ENCODE measurements around the gene FGFBP1.

The FGFBP1 gene

DNA sequence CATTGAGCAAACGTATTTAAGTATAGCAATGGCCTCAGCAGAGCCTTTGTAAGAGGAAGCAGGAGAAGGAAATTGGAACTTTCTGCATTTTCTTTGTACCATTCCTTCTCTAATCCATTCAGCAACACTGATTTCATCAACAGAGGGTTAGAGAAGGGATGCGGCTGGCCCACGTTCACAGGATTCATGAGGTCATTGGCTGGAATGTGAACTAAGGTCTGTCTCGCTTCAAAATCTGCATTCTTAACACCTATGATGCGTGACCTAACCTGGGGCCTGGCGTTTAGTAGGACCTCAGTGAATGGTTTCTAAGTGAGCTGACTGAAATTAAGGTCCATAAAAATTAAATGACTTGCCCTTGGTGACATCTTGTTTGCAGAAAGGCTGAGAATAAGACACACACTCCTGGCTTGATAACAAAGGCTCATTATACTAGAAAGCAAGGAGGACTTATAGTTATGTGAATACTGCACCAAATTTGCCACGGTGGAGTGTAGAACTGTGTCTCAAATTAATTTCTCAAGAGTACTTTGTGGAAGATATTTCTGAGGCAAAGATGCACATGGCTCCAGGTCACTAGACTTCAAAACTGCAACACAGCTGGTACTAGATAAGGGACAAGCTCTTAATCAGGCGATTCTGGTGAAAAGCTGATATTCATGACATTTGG is 25.4 kb downstream of the FGFBP1 start:
- DNase-seq (ENCODE audit: low read depth in 2 of 2): no peak

DNA sequence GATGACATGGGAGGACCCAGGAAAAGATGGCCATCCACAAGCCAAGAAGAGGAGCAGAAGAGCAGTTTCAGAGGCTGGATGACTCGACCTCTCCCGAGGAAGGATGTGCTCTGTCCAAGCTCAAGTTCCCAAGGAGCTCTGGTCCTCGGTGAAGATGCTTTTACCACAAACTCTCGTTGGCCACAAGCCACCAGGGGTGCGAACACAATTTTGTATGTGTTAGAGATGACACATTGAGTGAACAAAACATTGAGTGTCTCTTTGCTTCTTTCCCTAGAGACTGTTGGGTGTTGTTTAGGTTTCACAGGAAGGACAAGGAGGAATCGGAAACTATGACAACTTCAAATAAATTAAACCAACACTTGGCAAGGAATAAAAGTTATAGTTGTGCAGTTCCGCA is 26.3 kb downstream of the FGFBP1 start:
- DNase-seq (ENCODE audit: low read depth in 2 of 2): no peak

DNA sequence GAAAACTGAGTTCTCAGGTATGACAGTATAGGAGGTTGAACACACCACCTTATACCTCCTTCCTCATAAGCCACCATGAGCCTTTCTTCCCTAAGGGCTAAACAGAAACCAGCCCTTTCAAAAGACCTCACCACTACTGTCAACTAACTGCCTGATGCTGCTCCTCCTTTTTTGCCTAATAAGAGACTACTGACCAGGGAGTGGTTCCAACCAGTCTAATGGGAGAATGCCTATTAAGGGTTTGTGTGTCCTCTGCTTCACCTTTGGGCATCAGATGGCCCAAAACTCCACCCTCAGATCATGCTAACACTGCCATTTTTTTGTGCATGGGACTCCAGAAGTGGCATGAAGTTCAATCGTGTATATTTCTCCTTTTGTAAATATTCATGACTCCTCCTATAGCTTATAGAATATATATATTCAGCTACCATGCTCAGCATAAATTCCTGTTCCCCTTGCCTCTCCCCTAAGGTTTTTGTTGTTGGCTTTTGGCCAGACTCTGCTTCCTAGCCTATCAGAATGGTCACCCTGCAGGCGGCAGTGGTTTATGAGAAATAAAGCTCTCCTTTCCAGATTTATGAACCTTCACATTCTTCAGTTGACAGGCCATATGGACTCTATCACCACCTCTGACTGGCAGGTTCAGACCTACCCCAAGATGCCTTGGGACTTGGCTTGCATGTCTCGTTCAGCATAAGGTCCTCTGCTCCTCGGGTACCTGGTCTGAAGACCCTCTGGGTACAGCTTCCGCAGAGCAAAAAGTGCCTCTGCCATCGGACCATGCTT is 28.2 kb downstream of the FGFBP1 start:
- no peak for DNase-seq (ENCODE audit: low read depth in 2 of 2)

DNA sequence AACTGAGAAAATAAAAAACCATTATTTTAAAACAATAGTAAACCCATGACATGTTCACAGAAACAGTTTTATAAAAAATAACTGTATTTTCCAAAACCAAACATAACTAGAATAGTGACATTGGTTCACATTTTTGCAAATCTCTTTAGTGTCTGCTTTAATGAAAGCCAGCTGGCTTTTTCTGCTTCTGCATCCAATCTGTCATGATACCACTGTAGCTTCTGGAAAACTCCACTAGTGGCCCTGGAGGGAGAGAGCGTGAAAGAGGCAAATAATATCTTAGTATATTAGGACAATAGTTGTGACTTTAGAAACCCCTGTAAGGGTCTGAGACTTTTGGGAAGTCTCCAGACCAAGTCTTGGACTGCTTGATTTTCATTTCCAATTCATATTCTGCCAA is 31.1 kb downstream of the FGFBP1 start:
- no peak for DNase-seq (ENCODE audit: low read depth in 2 of 2)

DNA sequence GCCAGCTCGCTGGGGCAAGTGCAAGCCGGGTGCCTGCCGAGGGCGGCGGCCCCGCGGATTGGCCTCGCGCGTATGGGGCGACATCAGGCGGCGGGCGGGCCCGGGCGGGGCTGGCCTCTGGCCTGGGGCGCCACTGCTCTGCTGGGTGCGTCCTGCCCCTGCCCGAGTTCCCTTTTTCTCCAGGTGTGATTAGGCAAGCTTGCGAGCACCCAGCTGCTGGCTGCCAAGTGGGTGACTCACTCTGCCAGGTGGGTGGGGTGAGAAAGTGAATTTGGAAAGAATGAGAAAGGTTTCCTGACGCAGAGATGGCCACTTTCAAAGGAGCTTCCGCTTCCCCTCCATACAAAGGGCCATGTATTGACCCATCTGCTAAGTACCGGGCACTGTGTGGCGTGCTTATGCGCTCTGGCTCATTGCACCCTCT is 32.5 kb downstream of the FGFBP1 start:
- no peak for DNase-seq (ENCODE audit: low read depth in 2 of 2)

DNA sequence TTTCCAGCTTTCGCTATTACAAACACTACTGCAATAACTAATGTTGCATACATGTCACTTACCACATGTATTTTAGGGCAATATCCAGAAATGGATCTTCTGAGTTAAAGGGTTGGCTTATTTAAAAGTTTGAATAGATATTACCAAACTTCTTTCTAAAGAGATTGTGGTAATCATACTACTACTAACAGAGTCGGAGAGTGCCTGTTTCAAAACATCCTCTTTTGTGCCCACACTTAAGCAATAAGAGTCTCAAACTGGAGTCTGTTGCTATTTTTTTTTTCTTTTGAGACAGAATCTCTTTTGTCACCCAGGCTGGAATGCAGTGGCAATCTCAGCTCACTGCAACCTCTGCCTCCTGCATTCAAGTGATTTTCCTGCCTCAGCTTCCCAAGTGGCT is 35.8 kb downstream of the FGFBP1 start:
- no peak for DNase-seq (ENCODE audit: low read depth in 2 of 2)

DNA sequence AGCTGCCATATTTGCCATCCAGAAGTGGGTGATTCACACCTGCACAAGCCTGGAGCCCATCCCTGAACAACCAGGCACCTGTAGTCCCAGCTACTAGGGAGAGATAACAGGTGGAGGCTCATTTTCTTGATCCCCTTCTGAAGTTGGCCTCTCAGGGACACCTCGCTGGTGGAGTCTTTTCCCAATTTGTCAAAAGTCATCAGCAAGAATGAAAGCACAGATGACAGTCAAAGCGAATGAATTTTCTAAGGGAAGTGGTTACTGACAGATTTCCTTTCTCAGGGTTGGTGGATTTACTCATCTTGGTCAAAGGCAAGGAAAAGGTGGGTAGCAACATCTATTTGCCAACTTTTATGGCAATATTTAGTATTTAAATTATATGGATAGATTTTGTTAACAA is 36.5 kb downstream of the FGFBP1 start:
- DNase-seq (ENCODE audit: low read depth in 2 of 2): no peak

DNA sequence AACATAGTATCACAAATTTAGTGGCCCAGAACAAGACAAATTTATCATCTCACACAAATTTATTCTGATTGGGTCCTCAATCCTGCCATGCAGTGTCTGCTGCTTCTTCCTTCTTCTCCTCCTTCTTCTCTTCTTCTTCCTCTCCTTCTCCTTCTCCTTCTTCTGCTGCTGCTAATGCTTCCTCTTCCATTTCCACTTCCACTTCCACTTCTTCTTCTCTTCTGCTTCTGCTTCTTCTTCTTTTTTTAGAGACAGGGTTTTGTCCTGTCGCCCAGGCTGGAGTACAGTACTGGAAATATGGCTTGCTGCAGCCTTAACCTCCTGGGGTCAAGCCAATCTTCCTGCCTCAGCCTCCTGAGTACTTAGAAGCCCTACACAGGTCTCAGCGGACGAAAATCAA is 37.5 kb downstream of the FGFBP1 start:
- DNase-seq (ENCODE audit: low read depth in 2 of 2): no peak

DNA sequence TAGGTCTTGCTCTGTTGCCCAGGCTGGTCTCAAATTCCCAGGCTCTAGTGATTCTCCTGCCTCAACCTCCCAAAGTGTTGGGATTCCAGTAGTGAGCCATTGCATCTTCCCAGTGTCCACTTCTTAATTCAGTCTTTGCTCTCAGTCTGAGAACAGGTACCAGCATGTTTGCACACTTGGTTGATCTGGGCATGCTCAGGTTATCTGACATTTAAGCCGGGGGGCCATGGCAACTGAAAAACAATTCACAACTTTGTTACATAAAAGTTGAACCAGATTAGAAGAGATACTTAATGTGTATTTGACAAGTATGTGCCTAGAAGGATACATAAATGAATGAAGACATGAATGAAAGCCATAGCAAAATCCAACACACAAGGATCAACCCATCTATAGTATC is 39.0 kb downstream of the FGFBP1 start:
- no peak for DNase-seq (ENCODE audit: low read depth in 2 of 2)

DNA sequence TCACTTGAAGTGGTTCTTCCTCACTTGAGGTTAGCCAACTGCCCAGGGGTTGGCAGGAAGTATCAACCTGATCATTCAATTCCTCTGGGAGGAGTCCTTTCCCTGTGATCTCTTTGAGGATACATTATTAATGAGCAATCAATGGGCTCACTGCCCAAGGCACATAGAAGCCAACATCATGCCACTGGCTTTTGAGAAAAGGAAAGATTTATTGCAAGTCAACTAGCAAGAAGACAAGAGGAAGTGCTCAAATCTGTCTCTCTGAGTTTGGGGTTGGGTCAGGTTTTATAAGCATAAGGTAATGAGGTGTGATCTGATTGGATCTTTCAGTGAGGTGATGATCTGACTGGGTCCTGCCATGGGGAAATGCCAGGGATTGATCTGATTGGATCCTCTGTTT is 39.6 kb downstream of the FGFBP1 start:
- no peak for DNase-seq (ENCODE audit: low read depth in 2 of 2)

DNA sequence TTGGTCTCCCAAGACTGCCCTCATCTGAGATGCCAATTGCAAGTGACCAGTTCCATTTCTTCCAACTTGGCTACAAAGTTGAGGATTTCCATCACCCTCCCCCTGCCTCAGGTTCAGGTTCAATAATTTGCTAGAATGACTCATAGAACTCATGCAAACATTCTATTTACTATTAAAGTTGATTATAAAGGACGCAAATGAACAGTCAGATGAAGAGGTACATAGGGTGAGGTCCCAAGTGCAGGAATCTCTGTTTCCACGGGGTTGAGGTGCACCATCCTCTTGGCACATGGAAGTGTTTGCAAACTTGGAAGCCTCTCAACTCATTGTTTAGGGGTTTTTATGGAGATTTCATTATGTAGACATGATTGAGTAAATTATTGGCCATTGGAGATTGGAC is 41.0 kb downstream of the FGFBP1 start:
- no peak for DNase-seq (ENCODE audit: low read depth in 2 of 2)

DNA sequence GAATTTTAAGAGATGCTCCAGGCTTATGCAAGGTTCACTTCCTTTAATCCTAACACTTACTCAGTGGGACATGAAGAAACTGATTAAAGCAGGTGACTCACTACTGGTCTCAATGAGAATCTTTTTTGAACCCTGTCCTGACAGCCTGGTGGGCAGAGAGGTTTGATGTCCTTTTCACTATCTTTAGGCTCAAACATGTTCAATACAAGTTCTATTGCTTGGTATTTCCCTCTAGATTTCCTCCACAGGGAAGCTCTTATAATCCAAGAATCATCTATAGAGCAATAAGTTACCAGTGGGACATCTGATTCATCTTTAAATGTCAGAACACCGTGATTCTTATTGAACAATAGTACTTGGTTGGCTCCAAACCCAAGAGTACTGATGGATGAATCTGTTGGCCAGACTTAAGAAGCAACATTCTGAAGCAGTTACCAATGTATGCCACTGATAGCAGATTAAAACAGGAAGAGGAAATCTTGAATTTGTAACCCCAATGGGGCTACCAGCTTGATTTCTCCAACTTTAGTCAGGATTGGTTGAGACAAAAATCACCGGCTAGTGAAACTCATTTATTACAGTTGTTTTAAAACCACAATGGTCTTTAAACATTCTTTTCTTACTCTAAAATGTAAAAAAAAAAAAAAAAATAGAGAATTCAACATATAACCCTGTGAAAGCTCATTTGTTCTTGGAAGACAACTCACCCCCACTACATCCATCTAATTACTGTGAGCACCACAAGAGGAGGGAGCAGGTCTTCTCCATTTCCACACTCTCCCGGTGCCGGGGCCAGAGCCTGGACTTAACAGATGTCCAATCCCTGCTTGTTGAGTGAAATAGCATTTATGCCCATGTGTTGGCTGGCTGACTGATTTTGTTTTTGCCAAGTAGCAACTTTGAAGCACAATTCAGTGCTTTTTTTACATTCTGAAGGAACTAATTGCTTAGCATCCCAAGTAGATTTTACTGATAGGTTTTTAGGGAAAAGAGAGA is 43.3 kb downstream of the FGFBP1 start:
- DNase-seq (ENCODE audit: low read depth in 2 of 2): no peak

DNA sequence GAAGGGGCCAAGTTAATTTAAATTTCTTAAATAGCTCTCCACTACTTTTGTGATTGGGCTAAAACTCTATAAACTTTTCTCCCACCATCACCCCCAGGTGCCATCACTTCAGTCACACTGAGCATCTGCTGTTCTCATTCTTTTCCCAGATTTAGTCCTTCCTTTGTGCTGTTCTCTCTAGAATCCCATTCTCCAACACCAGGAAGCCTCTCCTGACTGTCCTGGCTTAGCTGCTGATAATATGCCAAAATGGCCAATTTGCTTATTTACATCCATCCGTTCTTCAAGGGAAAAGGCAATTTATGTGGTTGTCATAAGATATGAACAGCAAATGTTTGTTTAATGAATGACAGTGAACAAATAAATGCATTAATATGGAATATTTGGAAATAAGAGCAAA is 44.1 kb downstream of the FGFBP1 start:
- DNase-seq (ENCODE audit: low read depth in 2 of 2): no peak

DNA sequence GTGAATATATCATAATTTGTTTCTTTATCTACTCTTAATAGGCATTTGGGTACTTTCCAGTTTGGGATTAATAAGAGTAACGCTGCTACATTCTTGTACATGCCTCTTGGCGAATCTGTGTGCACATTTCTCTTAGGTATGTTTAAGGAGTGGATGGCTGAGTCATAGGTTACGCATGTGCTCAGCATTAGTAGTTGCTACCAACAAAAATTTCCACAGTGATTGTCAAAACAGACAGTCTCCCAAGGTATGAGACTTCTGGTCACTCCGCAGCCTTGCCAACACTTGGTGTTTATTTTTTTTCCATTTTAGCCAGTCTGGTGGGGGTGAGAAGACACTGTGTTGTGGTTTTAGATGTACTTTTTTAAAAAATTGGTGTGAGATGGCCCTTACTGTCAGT is 44.6 kb downstream of the FGFBP1 start:
- DNase-seq (ENCODE audit: low read depth in 2 of 2): no peak

DNA sequence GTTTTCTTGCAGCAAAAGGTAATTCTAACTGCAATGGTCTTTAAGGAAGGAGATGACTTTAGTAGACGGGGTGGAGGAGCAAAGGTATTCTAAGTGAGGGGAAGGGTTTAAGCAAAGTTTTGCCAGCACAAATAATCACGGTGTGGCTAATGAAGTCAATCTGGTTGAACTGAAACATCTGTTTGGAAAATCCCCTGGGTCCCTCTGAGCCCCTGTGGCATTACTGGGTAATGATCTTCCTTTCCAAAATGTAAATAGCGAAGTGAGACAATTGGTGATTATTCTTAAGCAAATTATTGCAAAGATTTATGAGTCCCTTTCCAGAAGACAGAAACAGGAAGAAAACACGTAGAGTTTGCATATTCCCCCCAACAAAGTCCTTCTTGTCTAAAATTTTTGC is 47.2 kb downstream of the FGFBP1 start:
- DNase-seq (ENCODE audit: low read depth in 2 of 2): no peak

DNA sequence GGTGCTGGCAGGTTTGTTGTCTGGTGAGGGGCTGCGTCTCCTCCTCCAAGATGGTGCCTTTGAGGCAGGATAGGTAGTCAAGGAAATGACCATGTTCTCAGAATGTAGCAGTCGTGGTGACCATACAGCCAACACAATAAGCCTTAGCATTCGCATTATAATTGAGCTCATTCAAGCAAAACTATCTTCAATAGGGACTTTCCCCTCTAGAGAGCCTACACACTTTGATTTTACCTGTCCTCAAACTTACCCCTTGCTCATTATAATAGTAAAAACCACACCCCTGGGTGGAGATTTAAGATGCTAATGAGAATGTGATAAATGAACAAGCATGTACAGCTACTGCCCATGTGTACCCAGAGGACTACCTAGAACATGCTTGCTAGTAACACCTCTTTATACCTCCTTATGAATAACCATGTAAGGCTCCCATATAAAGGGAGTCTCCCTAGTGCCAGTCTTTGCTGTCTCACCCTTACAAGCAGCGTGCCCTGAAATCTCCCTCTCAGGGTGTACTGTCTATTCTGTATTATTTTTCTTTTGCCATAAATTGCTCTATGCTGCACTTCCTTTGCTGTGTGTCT is 48.2 kb downstream of the FGFBP1 start:
- DNase-seq (ENCODE audit: low read depth in 2 of 2): no peak

DNA sequence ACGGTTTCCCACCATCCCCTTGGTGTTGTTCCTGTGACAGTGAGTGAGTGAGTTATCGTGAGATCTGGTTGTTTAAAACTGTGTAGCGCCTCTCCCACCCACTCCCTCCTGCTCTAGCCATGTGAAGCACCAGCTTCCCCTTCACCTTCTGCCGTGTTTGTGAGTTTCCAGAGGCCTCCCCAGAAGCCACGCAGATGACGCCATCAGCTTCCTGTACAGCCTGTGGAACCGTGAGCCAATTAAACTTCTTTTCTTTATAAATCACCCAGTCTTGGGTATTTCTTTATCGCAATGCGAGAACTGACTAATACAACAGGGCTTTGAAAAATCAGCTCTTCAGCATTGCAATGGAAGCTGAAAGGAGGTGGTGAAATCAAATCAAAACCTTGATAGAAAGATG is 50.0 kb downstream of the FGFBP1 start:
- DNase-seq (ENCODE audit: low read depth in 2 of 2): no peak

All from stimulated activated CD8-positive, alpha-beta memory T cell treated with anti-CD3 and anti-CD28 coated beads, Interleukin-15, amount 100 ng/mL, for 4 hours (primary cell).